ENCODE measurements around the gene OR5H15. TPM values are rescaled to one million over a fixed set of nuclear protein-coding genes. Genes with fewer than 3 reads are reported as not detected.

Gene OR5H15
- total and polyA plus RNA-seq, 2 of the 13 experiments (the other 11 are each of a cell fraction or from before 2014, with no cell fraction given), result not detected

GRCh38 chr3:98148751-98149150, 17.7 kb upstream of the OR5H15 start:
- WGBS (ENCODE audit: low lambda C conversion rate), result under 1% methylated on average over 3 of the region's 3 CpGs
- ATAC-seq, result no peak

More at GRCh38 chr3:98148751-98149150, 17.7 kb upstream of the OR5H15 start:
- H3K79me2 ChIP-seq (ENCODE audit: insufficient read depth, low read length), result no peaks in the 10 kb centered on the region
- H3K36me3 ChIP-seq (replicated peaks in 1 of 2; ENCODE audit: control insufficient read depth in 1 of 2, insufficient read depth in 2 of 2, low read length in 2 of 2), result no peaks in the 10 kb centered on the region
- DNase-seq (ENCODE audit: low spot score) (no peak), FAIRE-seq (no peak)
- no peak overlapping the region for H2AFZ ChIP-seq (ENCODE audit: low read length)
- no TSS peak for BruUV-seq (replicated peaks)
- in situ Hi-C loops (cut with HindIII; ENCODE audit: extremely low pct_ligation_motif_present, low pct_unique_long_range_greater_than_20kb), result no loop called here
- ChIA-PET CTCF (ENCODE audit: low intra/inter-chr PET ratio, low total read pairs) (no interaction called here), POLR2A (no interaction called here)
- no peak overlapping the region for H3K4me3 ChIP-seq (replicated peaks in 1 of 3; ENCODE audit: insufficient read depth in 1 of 3, low read depth in 2 of 3, low read length in 3 of 3)
- no peak overlapping the region for H3K4me2 ChIP-seq (ENCODE audit: low read depth, low read length)
- no peak overlapping the region for H3K27ac ChIP-seq (ENCODE audit: extremely low read length, insufficient read depth, low read length)
- H3K9me3 ChIP-seq (ENCODE audit: low read length), result no peaks in the 10 kb centered on the region
- no peak overlapping the region for H3K9ac ChIP-seq (ENCODE audit: insufficient read depth, low read depth, low read length)
- H4K20me1 ChIP-seq (ENCODE audit: insufficient read depth, low read length), result no peaks in the 10 kb centered on the region
- intact Hi-C loops (cut with micrococcal nuclease; ENCODE audit: unreplicated experiment), result no loop called here
- no peaks in the 10 kb centered on the region for H3K27me3 ChIP-seq (ENCODE audit: control insufficient read depth in 1 of 2, insufficient read depth in 2 of 2, low read length in 2 of 2)
- no peak for TF ChIP-seq PRMT3 (CRISPR knock-in tag; IDR thresholded peaks at IDR 0.05; ENCODE audit: borderline replicate concordance, low read depth)
- TF ChIP-seq ZNF550 (CRISPR knock-in tag; IDR thresholded peaks at IDR 0.05; ENCODE audit: borderline replicate concordance), result no peak
- TF ChIP-seq ZNF563 (CRISPR knock-in tag; IDR thresholded peaks at IDR 0.05), result no peak
- no peak for TF ChIP-seq BCLAF1 (IDR thresholded peaks at IDR 0.05)
- TF ChIP-seq ZZZ3 (CRISPR knock-in tag; IDR thresholded peaks at IDR 0.05; ENCODE audit: borderline replicate concordance), result no peak
- no peak for TF ChIP-seq MTA3 (CRISPR knock-in tag; IDR thresholded peaks at IDR 0.05)
- TF ChIP-seq YEATS4 (CRISPR knock-in tag; IDR thresholded peaks at IDR 0.05; ENCODE audit: borderline replicate concordance), result no peak
- no peak for TF ChIP-seq ZNF235 (CRISPR knock-in tag; IDR thresholded peaks at IDR 0.05; ENCODE audit: borderline replicate concordance)
- TF ChIP-seq SUZ12 (IDR thresholded peaks at IDR 0.05; ENCODE audit: low read depth, low read length), result no peak
- no peak for TF ChIP-seq NR2C2 (CRISPR knock-in tag; IDR thresholded peaks at IDR 0.05; ENCODE audit: borderline replicate concordance)
- TF ChIP-seq ZNF143 (CRISPR knock-in tag; IDR thresholded peaks at IDR 0.05), result no peak
- no peak for TF ChIP-seq ZFP82 (CRISPR knock-in tag; IDR thresholded peaks at IDR 0.05; ENCODE audit: borderline replicate concordance)
- no peak for TF ChIP-seq NFATC3 (CRISPR knock-in tag; IDR thresholded peaks at IDR 0.05)
- TF ChIP-seq ESRRA (CRISPR knock-in tag; IDR thresholded peaks at IDR 0.05; ENCODE audit: low read depth), result no peak
- TF ChIP-seq ZNF704 (CRISPR knock-in tag; IDR thresholded peaks at IDR 0.05; ENCODE audit: borderline replicate concordance), result no peak
- no peak for TF ChIP-seq ZBTB7A (CRISPR knock-in tag; IDR thresholded peaks at IDR 0.05)
- no peak for TF ChIP-seq RFX5 (IDR thresholded peaks at IDR 0.05; ENCODE audit: low read depth, low read length)
- no peak for TF ChIP-seq ZNF18 (CRISPR knock-in tag; IDR thresholded peaks at IDR 0.05; ENCODE audit: insufficient replicate concordance)
- TF ChIP-seq SYNCRIP (IDR thresholded peaks at IDR 0.05; ENCODE audit: insufficient read depth, low read depth, low read length), result no peak
- H3K4me1 ChIP-seq (ENCODE audit: insufficient read depth, low read length), result no peaks in the 10 kb centered on the region
